ENCODE data around the gene PLPPR1.
"Not testable (repeated sequence)": the region's sequence is repeated elsewhere in the genome, so short reads cannot be mapped to it uniquely, and the experiment has no call there.

Gene PLPPR1

DNA sequence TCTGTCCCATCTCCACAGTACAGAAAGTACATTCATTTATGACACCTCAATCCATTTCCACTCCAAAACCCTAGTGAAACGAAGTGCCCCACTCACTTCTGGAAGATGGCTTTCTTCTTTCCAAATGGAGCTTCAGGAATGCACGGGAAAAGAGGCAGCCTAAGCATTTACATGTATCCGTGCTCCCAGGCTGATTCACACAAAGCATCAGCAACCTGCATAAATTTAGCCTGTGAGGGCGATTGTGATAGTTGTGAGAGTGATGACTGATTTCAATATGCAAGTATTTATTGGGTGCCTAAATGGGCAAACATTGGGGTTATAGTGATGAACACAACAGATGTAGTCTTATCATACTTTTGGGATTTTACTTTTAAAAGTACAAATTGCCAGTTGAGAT, 86.6 kb downstream of the PLPPR1 start:
- TF ChIP-seq, protein P1, sequence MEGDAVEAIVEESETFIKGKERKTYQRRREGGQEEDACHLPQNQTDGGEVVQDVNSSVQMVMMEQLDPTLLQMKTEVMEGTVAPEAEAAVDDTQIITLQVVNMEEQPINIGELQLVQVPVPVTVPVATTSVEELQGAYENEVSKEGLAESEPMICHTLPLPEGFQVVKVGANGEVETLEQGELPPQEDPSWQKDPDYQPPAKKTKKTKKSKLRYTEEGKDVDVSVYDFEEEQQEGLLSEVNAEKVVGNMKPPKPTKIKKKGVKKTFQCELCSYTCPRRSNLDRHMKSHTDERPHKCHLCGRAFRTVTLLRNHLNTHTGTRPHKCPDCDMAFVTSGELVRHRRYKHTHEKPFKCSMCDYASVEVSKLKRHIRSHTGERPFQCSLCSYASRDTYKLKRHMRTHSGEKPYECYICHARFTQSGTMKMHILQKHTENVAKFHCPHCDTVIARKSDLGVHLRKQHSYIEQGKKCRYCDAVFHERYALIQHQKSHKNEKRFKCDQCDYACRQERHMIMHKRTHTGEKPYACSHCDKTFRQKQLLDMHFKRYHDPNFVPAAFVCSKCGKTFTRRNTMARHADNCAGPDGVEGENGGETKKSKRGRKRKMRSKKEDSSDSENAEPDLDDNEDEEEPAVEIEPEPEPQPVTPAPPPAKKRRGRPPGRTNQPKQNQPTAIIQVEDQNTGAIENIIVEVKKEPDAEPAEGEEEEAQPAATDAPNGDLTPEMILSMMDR (IDR thresholded peaks at IDR 0.05; ENCODE audit: insufficient read depth, low read depth, low read length, missing control alignments) = no peak
- H3K4me3 ChIP-seq (ENCODE audit: low read length) = no peak overlapping the region
- no peak for DNase-seq (ENCODE audit: low read depth)

DNA sequence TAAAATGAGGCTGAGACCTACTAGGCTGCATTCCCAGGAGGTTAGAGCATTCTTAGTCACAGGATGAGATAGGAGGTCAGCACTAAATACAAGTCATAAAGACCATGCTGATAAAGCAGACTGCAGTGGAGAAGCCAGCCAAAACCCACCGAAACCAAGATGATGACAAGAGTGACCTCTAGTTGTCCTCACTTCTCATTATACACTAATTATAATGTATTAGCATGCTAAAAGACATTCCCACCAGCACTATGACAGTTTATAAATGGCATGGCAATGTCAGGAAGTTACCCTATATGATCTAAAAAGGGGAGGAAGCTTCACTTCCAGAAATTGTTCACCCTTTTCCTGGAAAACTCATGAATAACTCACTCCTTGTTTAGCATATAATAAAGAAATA, 88.6 kb downstream of the PLPPR1 start:
- DNase-seq (ENCODE audit: low read depth) = peak; percentile 13
- no peak overlapping the region for H3K4me3 ChIP-seq (ENCODE audit: low read length)
- TF ChIP-seq, protein P1 (IDR thresholded peaks at IDR 0.05; ENCODE audit: insufficient read depth, low read depth, low read length, missing control alignments) = no peak

DNA sequence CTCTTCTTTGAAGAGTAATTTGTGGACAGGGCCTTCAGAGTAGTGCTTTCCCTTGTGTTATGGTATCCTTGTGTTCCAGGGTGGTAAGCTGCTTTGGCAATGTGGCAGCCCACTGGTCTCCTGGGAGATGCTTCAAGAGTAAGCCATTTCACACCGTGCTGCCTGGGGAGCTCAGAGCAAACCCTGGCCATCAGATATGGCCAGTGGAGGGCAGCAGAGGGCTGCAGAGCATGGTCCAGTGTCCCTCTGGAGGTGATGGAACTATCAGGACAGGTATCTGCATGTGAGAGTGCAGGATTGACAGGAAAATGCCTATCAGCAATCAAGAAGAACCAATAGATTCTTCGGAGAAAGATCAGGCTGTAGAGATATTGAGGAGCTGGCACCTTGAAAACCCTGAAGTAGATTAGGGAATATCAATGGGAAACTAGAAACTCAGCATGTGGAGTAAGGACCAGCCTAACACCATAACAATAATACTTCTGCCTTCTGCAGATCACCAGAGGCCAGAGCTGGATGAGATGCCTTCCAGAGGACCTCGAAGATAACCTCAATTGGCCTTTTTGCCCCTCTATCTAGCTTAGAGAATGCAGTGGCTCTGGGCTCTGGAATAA, 90.8 kb downstream of the PLPPR1 start:
- peak; percentile 61 for DNase-seq (ENCODE audit: low read depth)
- H3K4me3 ChIP-seq (ENCODE audit: low read length) = no peak overlapping the region
- TF ChIP-seq, protein P1 (IDR thresholded peaks at IDR 0.05; ENCODE audit: insufficient read depth, low read depth, low read length, missing control alignments) = peak; percentile 93

DNA sequence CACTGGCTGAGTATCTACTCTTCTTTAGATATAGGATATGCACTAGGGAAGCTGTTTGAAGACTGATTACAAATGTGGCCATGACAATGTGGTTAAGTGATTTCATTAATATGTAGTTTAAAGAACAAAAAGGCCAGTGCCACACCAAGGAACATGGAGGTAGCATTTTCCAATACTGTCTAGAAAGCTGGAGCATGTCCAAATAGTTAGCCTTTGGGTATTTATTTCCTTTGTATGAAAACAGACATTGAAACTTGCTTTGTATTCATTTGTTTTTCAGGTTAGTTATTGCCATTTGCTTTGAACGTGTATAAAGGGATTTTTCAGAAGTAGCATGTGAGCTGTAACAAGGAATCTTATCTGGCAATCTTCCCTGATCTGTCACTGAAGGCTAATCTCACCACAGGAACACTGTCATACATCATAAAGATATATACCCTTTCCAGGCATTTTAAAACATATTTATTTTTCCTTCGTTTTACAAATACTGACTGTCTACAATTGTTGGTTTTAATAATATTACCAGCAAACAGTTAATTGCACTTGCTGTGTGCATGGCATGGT, 93.4 kb downstream of the PLPPR1 start:
- DNase-seq (ENCODE audit: low read depth) = no peak
- no peak overlapping the region for H3K4me3 ChIP-seq (ENCODE audit: low read length)
- TF ChIP-seq, protein P1 (IDR thresholded peaks at IDR 0.05; ENCODE audit: insufficient read depth, low read depth, low read length, missing control alignments) = no peak

DNA sequence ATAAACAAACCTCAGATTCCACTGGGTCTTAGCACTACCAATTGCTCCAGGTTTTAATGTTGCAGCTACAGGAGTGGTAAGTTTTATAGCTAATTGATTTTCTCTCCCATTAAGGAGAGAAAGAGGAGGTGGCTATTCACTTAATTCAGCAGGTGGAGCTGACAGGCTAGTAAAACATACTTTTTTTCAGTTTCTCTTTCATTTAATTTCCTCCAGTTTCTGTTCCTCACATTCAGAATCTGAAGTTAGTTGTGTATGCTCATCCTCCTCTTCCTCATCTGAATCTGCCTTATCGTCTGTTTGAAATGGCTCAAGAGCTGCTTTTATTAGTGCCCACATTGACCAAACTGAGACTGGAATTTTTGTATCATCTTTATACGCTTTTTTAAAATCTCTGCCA, 98.0 kb downstream of the PLPPR1 start:
- H3K4me3 ChIP-seq (ENCODE audit: low read length) = no peak overlapping the region
- no peak for DNase-seq (ENCODE audit: low read depth)
- TF ChIP-seq, protein P1 (IDR thresholded peaks at IDR 0.05; ENCODE audit: insufficient read depth, low read depth, low read length, missing control alignments) = no peak

DNA sequence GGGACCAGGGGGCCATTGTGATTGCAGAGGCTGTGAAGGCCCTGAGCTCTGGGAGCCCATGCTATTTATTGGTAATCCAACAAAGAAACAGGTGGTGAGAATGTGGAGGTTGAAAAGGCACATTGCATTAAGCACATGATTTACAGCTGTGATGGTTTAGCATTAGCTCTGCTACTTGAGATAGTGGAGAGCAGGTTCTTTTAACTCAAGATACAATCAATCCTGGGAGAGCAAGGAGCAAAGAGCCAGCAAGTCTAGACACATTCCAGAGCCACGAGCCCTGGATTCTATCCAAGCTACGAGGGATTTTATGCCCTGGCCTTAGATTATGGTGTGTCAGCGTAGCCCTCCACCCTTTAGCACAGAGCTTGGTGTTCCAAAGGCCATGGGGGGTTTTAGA, 98.8 kb downstream of the PLPPR1 start:
- H3K4me3 ChIP-seq (ENCODE audit: low read length); DNase-seq (ENCODE audit: low read depth): not testable (repeated sequence)

DNA sequence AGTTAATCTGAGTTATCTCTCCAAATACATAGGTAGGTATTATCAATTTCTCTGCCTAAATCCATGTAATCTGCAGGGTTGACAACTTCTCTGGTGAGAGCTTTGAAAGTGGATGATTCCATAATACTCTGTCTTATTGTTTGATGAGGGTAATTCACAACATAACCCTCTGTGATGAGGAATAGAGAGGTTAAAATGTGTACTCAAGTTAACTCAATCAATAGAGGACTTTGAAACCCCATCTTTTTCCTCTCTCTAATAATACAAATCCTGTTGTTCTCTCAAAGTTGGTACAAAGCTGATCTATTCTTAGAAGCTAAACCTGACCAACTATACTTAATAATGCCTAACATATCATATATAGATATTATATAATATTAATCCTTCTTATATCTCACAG, 100.1 kb downstream of the PLPPR1 start:
- DNase-seq (ENCODE audit: low read depth) = no peak
- TF ChIP-seq, protein P1 (IDR thresholded peaks at IDR 0.05; ENCODE audit: insufficient read depth, low read depth, low read length, missing control alignments) = no peak
- no peak overlapping the region for H3K4me3 ChIP-seq (ENCODE audit: low read length)

All from epithelial cell of esophagus (primary cell).